GM12891 (cell line): ENCODE measurements around the gene KAZN.

ENCODE experiments used
- PAX5 ChIP-seq: IDR thresholded peaks from 2 replicates; pipeline ENCODE4 v1.6.1; 2011; ENCODE audit warnings: low read length, moderate library complexity, mild to moderate bottlenecking; ENCODE audit not compliant: insufficient read depth, severe bottlenecking
- POLR2A ChIP-seq: IDR thresholded peaks from 2 replicates; pipeline ENCODE4 v1.6.1; 2011; ENCODE audit warnings: low read depth, low read length, control low read depth
- POLR2AphosphoS5 ChIP-seq: IDR thresholded peaks from 2 replicates; pipeline ENCODE4 v1.6.1; 2011; ENCODE audit warnings: low read depth, low read length, control low read depth
- SPI1 ChIP-seq: IDR thresholded peaks from 2 replicates; pipeline ENCODE4 v1.6.1; 2011; ENCODE audit warnings: low read depth, low read length, control low read depth

DNA sequence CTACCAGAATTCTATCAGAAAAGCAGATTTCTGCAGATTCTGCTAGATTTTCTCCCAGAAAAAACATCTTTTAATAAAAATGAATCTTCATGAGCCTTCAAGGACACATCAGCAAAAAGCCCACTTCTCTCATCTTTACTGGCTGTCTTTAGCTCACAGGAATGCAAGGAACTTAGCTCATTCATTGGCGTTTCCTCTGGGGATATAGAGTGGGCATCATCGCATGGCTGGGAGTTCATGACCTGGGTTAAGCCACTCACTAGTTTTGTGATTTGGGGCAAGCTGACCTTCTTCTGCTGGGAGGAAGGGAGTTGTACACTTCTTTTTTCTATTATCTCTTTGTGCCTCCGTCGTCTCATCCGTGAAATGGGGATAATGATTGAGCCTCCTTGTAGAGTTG lies 149.7 kb downstream of the KAZN start:
- no peak for TF ChIP-seq POLR2A
- TF ChIP-seq SPI1: no peak
- no peak for TF ChIP-seq POLR2AphosphoS5
- no peak for TF ChIP-seq PAX5
